AG10803 (cell line): ENCODE data around the gene CNTNAP2.
"Not testable (repeated sequence)": the region's sequence is repeated elsewhere in the genome, so short reads cannot be mapped to it uniquely, and the experiment has no call there.

Experiments
- DNase-seq: peaks from one replicate; pipeline ENCODE4 v3.0.0; 2010; ENCODE audit warnings: low read depth
- H3K4me3 ChIP-seq: 2 replicates; pipeline ENCODE4 v1.5.1; 2011; ENCODE audit warnings: mild to moderate bottlenecking, low read length, control low read depth
- TF ChIP-seq, protein P1 (sequence below): conservative IDR thresholded peaks from 2 replicates; pipeline ENCODE4 v1.5.1; 2011; ENCODE audit warnings: mild to moderate bottlenecking, low read length, control low read depth, inconsistent platforms

CNTNAP2 gene

DNA sequence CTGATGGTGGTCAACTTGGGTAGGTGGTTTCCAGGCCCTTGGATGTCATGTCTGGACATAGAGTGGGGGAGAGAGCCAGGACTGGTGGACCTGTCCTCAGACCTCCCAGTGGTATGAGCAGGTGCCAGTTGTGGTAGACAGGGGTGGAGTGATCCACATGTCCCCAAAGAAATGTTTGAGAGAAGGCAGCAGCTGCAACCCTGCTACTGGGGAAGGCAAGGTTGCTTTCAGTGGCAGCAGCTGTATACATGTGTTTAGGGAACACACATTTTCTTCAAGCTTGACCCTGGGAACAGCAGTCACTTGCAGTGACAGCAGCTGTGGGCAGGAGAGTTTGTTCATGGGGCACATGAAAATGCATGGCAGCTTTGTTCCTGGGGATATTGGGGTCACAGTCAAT is 1591.3 kb downstream of the CNTNAP2 start:
- TF ChIP-seq, protein P1, sequence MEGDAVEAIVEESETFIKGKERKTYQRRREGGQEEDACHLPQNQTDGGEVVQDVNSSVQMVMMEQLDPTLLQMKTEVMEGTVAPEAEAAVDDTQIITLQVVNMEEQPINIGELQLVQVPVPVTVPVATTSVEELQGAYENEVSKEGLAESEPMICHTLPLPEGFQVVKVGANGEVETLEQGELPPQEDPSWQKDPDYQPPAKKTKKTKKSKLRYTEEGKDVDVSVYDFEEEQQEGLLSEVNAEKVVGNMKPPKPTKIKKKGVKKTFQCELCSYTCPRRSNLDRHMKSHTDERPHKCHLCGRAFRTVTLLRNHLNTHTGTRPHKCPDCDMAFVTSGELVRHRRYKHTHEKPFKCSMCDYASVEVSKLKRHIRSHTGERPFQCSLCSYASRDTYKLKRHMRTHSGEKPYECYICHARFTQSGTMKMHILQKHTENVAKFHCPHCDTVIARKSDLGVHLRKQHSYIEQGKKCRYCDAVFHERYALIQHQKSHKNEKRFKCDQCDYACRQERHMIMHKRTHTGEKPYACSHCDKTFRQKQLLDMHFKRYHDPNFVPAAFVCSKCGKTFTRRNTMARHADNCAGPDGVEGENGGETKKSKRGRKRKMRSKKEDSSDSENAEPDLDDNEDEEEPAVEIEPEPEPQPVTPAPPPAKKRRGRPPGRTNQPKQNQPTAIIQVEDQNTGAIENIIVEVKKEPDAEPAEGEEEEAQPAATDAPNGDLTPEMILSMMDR = no peak
- DNase-seq = no peak
- no peak overlapping the region for H3K4me3 ChIP-seq

DNA sequence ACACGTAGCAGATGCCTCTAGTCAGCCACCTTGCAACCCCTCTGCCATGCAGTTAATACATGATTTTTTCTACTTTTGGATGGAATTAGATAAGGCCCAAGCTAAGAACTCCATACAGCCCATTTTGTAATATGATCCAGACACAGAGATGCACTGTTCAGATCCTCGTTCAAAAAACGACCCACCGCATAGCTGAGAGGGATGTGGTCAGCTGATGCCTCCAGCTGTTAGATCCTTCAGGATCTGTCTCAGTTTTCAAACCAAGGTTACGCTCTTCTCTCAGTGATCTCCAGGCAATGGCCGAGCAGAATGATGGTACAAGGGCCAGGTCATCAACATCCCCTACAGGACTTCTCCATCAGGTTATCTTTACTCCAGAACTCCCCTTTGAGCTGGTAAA is 1592.3 kb downstream of the CNTNAP2 start:
- DNase-seq = no peak
- no peak overlapping the region for H3K4me3 ChIP-seq
- TF ChIP-seq, protein P1 = no peak

DNA sequence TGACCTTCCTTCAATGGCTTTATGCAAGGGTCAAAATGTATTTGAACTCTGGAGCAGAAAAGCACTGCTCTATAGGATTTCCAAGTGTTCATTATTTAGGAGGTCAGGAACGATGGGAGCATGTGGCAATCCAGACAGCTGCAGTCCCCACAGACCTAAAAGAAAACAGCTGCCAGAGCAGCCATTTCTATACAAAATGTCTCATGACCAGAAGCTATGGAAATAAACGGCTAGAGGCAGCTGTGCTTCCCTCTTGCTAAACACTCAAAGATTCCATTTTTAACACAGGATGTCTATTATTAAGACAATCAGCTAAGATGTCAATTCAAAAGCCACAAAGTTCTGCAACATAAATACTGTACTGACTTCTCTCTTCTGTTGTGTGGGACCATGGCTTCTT is 1594.8 kb downstream of the CNTNAP2 start:
- H3K4me3 ChIP-seq = no peak overlapping the region
- TF ChIP-seq, protein P1 = no peak
- DNase-seq = no peak

DNA sequence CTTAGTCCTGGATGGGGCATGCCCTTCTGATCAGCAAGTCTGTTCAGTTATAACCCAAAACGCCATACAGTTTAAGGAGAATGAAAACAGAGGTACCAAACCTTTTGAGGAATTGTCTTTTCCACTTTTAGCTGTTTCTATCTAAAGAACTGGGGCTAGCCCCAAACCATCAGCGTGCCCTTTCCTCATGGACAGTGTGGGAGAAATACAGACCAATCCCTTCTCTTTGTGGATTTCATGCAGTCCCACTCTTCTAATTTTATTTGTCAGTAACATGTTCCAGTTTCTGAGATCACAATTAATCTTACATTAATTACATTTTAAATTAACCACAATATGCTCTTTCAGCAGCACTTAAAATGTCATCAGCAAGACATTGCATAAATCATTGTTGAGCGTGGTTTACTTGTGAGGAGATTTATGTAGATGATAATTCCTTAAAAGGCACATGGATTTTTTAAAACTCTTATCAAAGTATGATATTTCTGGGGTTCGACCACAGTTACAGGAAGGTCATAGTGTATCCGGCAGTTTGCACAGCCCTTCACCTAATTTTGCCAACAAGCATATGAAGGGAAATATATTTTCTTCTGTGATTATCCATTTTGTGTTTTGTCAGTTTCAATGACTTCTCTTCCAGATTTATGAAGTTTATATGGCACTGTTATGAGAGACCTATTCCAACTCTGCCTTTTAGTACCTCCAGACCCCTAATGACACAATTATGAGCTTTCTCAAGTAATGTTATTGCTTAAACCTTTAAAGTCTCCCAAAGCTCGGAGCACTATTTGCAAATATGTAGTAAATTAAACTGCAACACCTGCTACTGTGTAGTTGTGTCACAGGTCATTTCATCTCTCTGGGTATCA is 1605.6 kb downstream of the CNTNAP2 start:
- DNase-seq = no peak

DNA sequence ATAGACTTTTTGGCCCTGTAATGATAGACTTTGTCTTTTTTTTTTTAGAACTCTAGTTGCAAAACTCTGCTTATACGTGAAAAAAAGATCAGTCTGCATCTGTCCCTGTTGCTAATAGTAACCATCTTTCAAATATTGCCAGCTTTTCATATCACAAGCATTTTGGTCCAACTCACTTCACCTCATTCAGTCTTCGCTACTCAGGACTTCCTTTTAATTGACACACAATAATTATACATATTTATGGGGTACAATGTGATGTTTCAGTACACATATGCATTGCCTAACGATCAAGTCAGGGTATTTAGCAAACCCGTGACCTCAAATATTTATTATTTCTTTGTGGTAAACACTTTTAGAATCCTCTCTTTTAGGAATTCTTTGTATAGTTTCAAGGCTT is 1606.9 kb downstream of the CNTNAP2 start:
- peak; percentile 8 for DNase-seq
- H3K4me3 ChIP-seq = no peak overlapping the region
- TF ChIP-seq, protein P1 = no peak

More for the DNA sequence above, 1605.6 kb downstream of the CNTNAP2 start:
- H3K4me3 ChIP-seq = no peak overlapping the region
- TF ChIP-seq, protein P1 = no peak

DNA sequence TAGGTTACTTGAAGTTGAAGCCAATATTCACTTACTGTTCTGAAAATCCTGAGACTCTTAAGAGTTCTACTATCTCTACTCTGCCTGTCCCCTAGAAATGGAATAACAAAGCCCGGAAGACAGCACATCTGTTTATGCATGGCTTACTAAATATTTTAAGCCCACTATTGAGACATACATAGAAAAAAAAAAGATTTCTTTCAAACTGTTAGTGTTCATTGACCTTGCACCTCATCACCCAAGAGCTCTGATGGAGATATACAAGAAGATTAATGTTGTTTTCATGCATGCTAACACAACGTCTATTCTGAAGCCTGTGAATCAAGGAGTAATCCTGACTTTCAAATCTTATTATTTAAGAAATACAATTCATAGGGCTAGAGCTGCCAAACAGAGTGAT is 1614.7 kb downstream of the CNTNAP2 start:
- TF ChIP-seq, protein P1 = no peak
- DNase-seq = no peak
- H3K4me3 ChIP-seq = no peak overlapping the region

DNA sequence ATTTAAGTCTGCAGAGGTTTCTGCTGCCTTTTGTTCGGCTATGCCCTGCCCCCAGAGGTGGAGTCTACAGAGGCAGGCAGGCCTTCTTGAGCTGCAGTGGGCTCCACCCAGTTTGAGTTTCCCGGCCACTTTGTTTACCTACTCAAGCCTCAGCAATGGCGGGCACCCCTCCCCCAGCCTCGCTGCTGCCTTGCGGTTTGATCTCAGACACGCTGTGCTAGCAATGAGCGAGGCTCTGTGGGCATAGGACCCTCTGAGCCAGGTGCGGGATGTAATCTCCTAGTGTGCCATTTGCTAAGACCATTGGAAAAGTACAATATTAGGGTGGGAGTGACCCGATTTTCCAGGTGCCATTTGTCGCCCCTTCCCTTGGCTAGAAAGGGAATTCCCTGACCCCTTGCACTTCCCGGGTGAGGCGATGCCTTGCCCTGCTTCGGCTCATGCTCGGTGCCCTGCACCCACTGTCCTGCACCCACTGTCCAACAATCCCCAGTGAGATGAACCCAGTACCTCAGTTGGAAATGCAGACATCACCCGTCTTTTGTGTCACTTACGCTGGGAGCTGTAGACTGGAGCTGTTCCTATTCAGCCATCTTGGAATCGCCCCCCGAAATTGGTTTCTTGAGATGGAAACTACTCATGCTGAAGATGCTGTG is 1621.1 kb downstream of the CNTNAP2 start:
- not testable (repeated sequence) for H3K4me3 ChIP-seq, DNase-seq
